Ishikawa (cell line): ENCODE results near the gene STX8.

Experiments
- CEBPB ChIP-seq: IDR thresholded peaks from 2 replicates; pipeline ENCODE4 v1.6.1; 2012
- EP300 ChIP-seq: IDR thresholded peaks from 2 replicates; pipeline ENCODE4 v1.6.1; 2012; ENCODE audit warnings: borderline replicate concordance
- RAD21 ChIP-seq: IDR thresholded peaks from 2 replicates; pipeline ENCODE4 v1.6.1; 2012; ENCODE audit warnings: low read depth
- TAF1 ChIP-seq: IDR thresholded peaks from 2 replicates; pipeline ENCODE4 v1.6.1; 2012; ENCODE audit warnings: low read depth, mild to moderate bottlenecking
- TCF12 ChIP-seq: IDR thresholded peaks from 2 replicates; pipeline ENCODE4 v1.6.1; 2012; ENCODE audit warnings: low read depth
- TEAD4 ChIP-seq: IDR thresholded peaks from 2 replicates; pipeline ENCODE4 v1.6.1; 2012
- USF1 ChIP-seq: IDR thresholded peaks from 2 replicates; pipeline ENCODE4 v1.6.1; 2012
- TF ChIP-seq, protein P1 (sequence below): IDR thresholded peaks from 2 replicates; pipeline ENCODE4 v1.6.1; 2012; ENCODE audit warnings: low read depth, mild to moderate bottlenecking
- TF ChIP-seq, protein P2 (sequence below): IDR thresholded peaks from 2 replicates; pipeline ENCODE4 v1.6.1; 2012

DNA sequence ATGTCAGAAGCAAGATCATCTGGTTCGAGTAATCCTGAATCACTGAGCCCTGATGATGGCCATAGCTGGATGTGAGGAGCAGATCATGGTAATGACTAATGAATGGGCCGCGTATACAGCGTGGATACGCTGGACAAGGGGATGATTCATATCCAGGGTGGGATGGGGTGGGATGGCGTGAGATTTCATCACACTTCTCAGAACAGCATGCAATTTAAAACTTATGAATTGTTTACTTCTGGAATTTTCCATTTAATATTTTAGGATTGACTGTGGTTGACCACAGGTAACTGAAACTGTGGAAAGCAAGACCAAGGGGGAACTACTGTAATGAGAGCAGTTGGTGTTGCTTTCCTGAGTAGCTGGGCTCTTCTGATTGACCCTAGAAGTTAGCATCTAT, 225.5 kb downstream of the STX8 start:
- TF ChIP-seq TCF12: no peak
- TF ChIP-seq, protein P1, sequence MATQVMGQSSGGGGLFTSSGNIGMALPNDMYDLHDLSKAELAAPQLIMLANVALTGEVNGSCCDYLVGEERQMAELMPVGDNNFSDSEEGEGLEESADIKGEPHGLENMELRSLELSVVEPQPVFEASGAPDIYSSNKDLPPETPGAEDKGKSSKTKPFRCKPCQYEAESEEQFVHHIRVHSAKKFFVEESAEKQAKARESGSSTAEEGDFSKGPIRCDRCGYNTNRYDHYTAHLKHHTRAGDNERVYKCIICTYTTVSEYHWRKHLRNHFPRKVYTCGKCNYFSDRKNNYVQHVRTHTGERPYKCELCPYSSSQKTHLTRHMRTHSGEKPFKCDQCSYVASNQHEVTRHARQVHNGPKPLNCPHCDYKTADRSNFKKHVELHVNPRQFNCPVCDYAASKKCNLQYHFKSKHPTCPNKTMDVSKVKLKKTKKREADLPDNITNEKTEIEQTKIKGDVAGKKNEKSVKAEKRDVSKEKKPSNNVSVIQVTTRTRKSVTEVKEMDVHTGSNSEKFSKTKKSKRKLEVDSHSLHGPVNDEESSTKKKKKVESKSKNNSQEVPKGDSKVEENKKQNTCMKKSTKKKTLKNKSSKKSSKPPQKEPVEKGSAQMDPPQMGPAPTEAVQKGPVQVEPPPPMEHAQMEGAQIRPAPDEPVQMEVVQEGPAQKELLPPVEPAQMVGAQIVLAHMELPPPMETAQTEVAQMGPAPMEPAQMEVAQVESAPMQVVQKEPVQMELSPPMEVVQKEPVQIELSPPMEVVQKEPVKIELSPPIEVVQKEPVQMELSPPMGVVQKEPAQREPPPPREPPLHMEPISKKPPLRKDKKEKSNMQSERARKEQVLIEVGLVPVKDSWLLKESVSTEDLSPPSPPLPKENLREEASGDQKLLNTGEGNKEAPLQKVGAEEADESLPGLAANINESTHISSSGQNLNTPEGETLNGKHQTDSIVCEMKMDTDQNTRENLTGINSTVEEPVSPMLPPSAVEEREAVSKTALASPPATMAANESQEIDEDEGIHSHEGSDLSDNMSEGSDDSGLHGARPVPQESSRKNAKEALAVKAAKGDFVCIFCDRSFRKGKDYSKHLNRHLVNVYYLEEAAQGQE: no peak
- TF ChIP-seq EP300: no peak
- TF ChIP-seq, protein P2, sequence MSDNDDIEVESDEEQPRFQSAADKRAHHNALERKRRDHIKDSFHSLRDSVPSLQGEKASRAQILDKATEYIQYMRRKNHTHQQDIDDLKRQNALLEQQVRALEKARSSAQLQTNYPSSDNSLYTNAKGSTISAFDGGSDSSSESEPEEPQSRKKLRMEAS: no peak
- TF ChIP-seq RAD21: no peak
- TF ChIP-seq CEBPB: no peak
- TF ChIP-seq TAF1: no peak
- TF ChIP-seq TEAD4: no peak
- no peak for TF ChIP-seq USF1
